K562 (cell line): Measurements from ENCODE around the gene OR13C2.

Source experiments
- BHLHE40 ChIP-seq: IDR thresholded peaks from 2 replicates; pipeline ENCODE4 v1.6.1; 2011; ENCODE audit warnings: low read length, improper control_type of control experiment
- FOXA3 ChIP-seq, 2 experiments: fragments of 450-650 bp in 1 of 2; sonication (generic) in 1 of 2; formaldehyde crosslinking; IDR thresholded peaks in 1 of 2; conservative IDR thresholded peaks in 1 of 2; 2 replicates each; pipeline versions ENCODE4 v1.4.0 to v1.8.0; 2020 to 2022; ENCODE audit warnings: mild to moderate bottlenecking in 2 of 2, missing genetic modification reagents in 1 of 2
- FOXP1 ChIP-seq: sonication (generic); formaldehyde crosslinking; IDR thresholded peaks from 2 replicates; pipeline ENCODE4 v1.8.0; 2022; ENCODE audit warnings: mild to moderate bottlenecking, missing genetic modification reagents
- FOXP4 ChIP-seq: sonication (generic); formaldehyde crosslinking; IDR thresholded peaks from 2 replicates; pipeline ENCODE4 v1.8.0; 2022; ENCODE audit warnings: mild to moderate bottlenecking, missing genetic modification reagents, borderline replicate concordance
- HINFP ChIP-seq: fragments of 450-650 bp; conservative IDR thresholded peaks from 2 replicates; pipeline ENCODE4 v1.6.1; 2016; ENCODE audit warnings: missing genetic modification characterization, low read depth, mild to moderate bottlenecking, control low read depth, missing compliant biosample characterization
- PCBP2 ChIP-seq: fragments of 200-400 bp; formaldehyde crosslinking; IDR thresholded peaks from 2 replicates; pipeline ENCODE4 v1.6.1; 2018; ENCODE audit warnings: low read length, low read depth, mild to moderate bottlenecking, moderate library complexity; ENCODE audit not compliant: poor library complexity, severe bottlenecking
- POLR2A ChIP-seq: fragments of 450-650 bp; conservative IDR thresholded peaks from 2 replicates; pipeline ENCODE4 v1.6.1; 2016
- SIN3A ChIP-seq, 2 experiments: fragments of 150-350 bp in 1 of 2; IDR thresholded peaks; 2 replicates each; pipeline ENCODE4 v1.6.1; 2011 to 2016; ENCODE audit warnings: borderline replicate concordance in 2 of 2, low read depth in 2 of 2, low read length in 2 of 2, mild to moderate bottlenecking in 2 of 2, moderate library complexity in 2 of 2; ENCODE audit not compliant: control insufficient read depth in 1 of 2
- SMAD3 ChIP-seq: fragments of 450-650 bp; formaldehyde crosslinking; conservative IDR thresholded peaks from 2 replicates; pipeline ENCODE4 v1.4.0; 2020; ENCODE audit warnings: mild to moderate bottlenecking
- TF ChIP-seq, protein P1 (sequence below), 3 experiments: IDR thresholded peaks in 2 of 3; conservative IDR thresholded peaks in 1 of 3; 2 replicates each; pipeline ENCODE4 v1.5.1; 2011 to 2012; ENCODE audit warnings: low read length in 3 of 3, mild to moderate bottlenecking in 3 of 3, control low read depth in 2 of 3, improper control_type of control experiment in 1 of 3, inconsistent platforms in 1 of 3, low read depth in 1 of 3, mixed read lengths in 1 of 3, moderate library complexity in 1 of 3; ENCODE audit not compliant: insufficient read depth in 2 of 3

DNA sequence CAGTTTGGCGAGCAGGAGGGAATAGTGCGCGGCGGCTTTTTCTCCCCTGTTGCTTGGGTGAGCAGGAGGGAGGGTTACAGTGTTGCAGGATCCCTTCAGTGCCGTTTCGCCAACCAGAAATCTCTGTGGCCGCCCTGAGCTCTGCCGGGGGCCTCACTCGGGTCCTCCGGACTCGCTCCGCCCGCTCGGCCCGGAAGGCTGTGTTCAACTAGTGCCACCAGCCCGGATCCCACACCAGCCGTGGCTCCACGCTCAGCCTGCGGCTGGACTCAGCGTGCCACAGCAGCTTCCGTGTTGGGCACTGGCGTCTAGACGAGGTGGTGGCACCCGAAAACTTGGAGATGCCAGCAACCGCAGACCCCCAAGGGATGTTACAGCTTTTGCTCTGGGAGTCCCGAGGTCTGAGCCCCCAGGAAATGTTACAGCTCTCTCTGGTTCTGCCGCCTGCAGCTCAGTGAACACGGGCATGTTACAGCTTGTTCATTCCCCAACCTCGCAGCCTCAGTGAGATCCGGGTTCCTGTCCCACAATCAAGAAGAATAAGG, 28.6 kb upstream of the OR13C2 start:
- TF ChIP-seq FOXP4 (CRISPR knock-in tag) (no peak), PCBP2 (no peak), POLR2A (no peak), HINFP (tag) (no peak), BHLHE40 (no peak), FOXP1 (CRISPR knock-in tag) (no peak), FOXA3 (CRISPR knock-in tag; conservative IDR thresholded peaks at IDR 0.05 in 1 of 2, IDR thresholded peaks at IDR 0.05 in 1 of 2) (no peak), SMAD3 (CRISPR knock-in tag) (no peak), SIN3A (IDR thresholded peaks at IDR 0.05; ENCODE audit: borderline replicate concordance in 2 of 2, control insufficient read depth in 1 of 2, low read depth in 2 of 2, low read length in 2 of 2) (no peak)
- TF ChIP-seq, protein P1, sequence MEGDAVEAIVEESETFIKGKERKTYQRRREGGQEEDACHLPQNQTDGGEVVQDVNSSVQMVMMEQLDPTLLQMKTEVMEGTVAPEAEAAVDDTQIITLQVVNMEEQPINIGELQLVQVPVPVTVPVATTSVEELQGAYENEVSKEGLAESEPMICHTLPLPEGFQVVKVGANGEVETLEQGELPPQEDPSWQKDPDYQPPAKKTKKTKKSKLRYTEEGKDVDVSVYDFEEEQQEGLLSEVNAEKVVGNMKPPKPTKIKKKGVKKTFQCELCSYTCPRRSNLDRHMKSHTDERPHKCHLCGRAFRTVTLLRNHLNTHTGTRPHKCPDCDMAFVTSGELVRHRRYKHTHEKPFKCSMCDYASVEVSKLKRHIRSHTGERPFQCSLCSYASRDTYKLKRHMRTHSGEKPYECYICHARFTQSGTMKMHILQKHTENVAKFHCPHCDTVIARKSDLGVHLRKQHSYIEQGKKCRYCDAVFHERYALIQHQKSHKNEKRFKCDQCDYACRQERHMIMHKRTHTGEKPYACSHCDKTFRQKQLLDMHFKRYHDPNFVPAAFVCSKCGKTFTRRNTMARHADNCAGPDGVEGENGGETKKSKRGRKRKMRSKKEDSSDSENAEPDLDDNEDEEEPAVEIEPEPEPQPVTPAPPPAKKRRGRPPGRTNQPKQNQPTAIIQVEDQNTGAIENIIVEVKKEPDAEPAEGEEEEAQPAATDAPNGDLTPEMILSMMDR (IDR thresholded peaks at IDR 0.05 in 2 of 3, conservative IDR thresholded peaks at IDR 0.05 in 1 of 3; ENCODE audit: insufficient read depth in 2 of 3, low read depth in 1 of 3, low read length in 3 of 3) = no peak
